HG02938 (cell line): Measurements from ENCODE around the gene ANXA11.
"Not testable (repeated sequence)": the region's sequence is repeated elsewhere in the genome, so short reads cannot be mapped to it uniquely, and the experiment has no call there.

ENCODE experiments used
- ATAC-seq: cut with Tn5 transposase; IDR thresholded peaks from one replicate; pipeline ENCODE4 v1.9.1; 2021; ENCODE audit warnings: mild to moderate bottlenecking, moderate library complexity; ENCODE audit not compliant: unreplicated experiment

The ANXA11 gene

DNA sequence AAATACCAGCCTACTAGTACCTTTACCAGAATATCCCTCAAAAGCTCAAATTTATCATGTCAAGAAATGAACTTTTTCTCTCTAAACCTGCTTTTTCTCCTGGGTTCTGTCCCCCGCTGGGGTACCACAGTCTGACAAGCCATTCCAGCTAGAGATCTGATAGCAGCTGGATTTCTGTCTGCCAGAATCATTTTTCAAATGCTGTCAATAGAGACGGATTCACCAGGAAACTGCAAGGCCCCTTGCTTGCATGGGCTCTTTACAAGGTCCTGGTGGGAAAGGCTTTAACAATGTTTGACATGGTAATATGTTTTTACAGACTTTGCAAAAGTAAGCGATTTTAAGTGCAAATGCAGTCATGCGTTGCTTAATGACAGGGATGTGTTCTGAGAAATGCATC lies 4.9 kb upstream of the ANXA11 start:
- no peak for ATAC-seq

DNA sequence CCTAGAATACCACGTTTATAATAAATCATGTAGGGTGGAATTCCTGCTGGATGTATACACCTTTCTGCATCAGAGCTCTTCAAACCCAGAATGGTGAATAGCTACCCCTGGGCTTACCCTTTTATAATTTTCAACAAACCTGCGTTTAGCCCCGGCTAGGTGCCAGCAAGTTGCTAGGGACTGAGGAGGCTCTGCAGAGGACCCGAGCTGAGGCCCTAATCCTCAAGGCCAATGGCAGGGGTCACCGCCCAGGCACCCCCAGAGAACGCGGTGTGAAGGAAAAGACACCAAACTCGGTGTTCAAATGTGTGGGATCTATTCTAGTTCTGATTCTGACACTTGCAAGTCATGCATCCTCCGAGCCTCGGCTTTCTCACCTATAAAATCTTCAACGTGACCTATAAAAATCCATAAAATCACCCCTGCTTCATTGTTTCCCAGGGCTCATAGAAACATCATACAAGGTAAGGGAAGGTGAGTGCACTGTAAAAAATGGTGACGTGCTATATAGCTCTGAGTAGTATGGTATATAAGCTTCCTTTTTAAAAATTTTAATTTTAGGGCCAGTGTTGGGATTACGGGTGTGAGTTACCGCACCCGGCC lies 2.5 kb upstream of the ANXA11 start:
- ATAC-seq = no peak

DNA sequence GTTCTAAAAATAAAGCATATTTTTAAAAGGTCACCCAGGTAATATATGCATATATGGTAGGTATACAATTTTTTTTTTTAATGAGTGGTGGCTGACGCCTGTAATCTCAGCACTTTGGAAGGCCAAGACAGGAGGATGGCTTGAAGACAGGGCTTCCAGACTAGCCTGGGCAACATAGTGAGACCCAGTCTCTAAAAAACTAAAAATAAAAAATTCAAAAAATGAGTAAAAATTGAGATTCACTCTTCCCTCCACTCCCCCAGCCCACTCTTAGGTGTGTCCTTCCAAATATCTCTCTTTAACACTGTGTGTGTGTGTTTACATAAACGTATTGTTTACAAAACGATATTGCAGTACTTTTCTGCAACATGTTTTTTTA lies 929 bp upstream of the ANXA11 start:
- ATAC-seq = no peak

DNA sequence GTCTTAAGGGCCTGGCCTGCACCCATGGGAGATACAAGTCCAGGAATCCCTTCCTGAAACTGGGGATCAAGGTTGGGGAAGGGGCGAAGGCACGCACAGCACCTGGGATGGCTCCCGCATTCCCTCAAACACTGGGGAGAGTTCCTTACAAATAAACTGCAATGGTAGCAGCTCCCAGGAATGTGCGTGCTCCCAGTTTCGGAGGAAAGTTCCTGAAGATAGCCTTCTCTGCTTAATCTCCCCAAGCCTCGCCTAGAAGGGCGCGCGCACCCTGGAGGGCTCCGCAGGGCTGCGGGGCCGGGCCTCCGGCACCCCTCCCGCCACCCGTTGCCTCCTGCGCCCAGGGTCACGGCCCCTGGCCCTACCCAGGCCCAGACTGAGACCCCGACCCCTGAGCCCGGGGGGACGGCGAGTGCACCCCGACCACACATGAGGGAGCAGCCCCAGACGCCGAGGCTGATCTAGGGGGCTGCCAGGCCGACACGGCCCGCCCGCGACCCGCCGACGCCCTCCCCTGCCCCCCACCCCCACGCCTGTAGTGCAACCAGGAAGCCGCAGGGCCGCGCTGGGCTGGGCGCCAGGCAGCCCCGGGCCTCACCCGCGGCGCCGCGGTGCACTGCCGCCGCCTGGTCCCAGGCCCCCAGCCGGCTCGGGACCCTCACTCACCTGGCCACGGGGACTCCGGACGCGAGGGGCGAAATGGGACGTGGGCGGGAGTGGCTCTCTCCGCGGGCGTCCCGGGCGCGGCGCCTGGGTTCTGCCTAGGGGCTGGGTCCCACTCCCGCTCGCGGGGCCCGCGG lies 460 bp downstream of the ANXA11 start:
- ATAC-seq = peak; percentile 46

DNA sequence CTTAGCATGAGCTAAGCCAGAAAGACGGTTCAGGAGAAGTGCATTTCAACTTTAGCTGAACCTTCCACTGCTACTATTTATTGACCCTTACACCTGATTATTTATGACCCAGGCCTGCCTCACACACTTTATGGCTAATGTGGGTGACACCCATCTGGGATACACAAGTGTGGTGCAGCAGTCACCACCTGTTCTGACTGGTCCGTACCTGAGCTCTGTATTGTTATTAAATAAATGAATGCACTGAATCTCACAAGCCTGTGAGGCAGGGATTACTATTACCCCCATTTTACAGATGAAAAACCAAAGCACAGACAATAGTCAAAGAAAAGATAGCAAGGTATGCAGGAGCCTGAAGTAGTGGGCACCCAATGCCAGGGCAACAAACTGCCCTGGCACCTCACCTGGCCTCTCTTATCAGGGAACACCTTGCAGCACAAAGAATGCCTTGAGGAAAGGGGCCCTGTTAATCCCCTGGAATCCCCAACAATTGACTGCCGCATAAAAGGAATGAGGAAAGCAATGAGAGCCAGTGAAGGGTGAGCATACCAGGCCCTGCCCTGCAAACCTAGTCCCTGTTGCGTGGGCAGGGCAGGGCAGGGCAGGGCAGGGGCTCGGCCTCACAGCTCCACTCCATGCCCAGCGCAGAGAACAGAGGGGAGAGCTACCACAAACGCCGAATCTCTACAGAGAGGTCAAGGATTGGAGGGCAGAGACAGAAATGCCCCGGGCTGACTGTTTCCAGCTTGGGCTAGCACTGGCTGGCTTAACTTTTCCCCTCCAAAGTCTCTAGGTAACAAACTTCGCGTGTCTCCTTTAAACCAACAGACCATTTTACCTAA lies 1.3 kb downstream of the ANXA11 start:
- ATAC-seq = no peak

DNA sequence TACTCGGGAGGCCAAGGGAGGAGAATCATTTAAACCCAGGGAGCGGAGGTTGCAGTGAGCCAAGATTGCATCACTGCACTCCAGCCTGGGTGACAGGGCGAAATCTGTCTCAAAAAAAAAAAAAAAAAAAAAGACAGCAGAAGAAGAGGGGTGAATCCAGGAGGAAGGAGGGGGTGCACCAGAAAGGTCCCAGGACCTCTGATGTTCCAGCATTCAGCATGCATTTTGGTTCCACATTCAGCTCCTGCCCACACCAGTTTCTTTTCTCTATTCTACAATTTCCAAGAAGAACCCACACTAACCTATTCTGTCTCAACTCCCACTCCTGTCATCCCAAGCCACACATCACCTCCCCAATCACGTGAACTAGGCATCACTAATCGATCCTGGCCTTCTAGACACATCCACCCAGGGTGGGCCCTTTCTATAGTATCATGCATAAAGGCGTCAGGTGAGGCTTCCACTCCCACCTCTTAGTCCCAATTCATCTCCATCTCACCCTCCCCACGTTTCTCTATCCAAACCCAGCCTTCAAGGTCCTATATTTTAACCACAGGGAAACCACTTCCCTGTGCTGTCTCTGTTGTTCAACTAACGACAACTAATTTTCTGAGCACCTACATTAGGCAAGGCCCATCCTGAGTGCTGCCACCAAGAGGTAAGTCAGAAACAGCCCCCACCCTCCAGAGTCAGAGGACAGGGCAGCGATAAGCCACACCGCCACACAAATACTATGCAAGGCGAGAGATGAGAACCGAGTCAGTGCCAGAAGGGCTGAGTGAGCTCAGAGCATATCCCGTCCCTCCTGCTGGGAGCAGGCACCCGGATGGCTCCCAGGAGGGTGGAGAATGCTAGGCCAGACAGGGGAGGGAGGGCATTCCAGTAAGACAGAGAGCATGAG lies 2.2 kb downstream of the ANXA11 start:
- peak; percentile 43 for ATAC-seq

DNA sequence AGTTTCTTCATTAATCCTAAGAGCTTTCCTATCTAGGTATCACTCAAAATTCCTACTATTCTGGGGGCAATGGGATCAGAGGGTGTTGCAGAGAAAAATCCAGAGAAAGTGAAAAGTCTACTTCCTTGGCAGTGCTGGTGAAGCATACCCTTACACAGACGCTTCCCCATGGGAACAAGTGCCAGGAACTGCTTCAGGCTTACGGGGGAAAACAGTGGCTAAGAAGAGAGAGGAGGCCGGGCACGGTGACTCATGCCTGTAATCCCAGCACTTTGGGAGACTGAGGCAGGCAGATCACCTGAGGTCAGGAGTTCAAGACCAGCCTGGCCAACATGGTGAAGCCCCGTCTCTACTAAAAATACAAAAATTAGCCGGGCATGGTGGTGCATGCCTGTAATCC lies 2.8 kb downstream of the ANXA11 start:
- not testable (repeated sequence) for ATAC-seq

DNA sequence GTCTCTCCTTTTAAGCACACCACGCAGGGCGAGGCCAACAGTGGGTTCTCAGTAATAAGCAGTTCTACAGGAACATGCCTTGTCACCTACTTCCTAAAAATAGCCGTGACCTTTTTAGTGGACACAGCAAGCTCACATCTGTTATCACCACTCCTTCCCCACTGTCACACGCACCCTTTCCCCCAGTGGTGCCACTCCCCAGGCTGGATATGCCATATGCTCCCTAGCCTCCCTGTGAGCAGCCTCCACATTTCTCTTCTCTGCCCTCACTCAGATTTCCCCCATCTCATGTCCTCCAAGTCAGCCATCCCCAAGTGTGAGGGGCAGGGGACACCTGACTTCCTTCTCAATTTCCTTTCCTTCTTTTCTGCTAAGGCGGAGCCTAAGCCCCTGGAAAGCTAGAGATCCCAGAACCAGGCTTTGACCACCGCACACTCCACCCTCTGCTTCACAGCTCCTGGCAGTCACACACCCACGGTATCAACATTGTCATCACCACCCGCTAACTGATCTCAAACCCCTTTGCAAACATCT lies 3.7 kb downstream of the ANXA11 start:
- ATAC-seq = no peak

DNA sequence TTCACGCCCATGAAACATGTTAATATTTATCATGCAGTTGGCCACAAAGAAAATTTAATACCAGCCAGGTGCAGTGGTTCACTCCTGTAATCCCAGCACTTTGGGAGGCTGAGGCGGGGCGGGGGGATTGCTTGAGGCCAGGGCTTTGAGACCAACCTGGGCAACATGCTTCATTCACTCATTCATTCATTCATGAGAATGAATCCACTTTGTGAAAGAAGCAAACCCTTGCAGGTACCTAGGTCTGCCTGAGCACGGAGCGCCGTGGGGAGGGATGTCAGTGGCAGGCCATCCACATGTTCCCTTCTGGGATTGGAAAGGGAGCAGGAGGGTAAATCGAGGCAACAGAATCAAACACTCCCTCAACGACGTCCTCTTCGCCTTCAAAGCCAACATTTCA lies 4.7 kb downstream of the ANXA11 start:
- no peak for ATAC-seq

DNA sequence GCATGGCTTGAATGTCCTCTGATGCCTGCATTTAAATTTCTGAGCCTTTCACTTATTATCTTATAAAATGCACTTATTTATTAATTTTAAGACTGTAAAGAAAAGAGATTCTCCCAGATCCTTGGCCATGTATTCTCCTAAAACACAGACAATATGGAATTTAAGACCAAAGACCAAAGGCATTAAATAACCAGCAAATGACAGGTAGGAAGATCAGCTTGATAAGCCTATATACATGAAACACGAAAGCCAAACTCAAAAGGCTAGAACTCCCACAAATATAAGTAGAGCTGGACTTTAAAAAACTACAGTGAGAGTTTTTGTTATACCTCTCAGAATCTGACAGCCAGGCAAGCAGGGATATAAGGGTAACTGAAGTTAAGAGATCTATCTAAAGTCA lies 5.1 kb downstream of the ANXA11 start:
- ATAC-seq = no peak

DNA sequence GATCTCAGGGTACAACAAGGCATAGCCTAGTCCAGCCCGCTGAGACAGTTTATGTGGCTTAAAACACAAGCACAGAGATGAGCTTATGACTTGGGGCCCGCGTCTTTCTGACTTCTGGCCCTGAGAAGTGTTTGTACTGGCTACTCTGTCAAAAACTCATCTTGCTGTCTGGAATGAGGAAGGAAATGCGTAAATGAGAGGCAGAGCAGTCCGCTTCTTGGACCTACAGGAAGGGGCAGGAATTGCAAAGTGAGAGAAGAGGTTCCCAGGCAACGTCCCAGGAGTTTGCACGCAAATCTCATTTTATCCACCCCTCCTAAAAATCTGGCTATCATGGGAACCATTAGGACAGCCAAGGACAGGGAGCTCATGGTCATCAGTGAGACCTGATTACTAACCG lies 5.5 kb downstream of the ANXA11 start:
- no peak for ATAC-seq

DNA sequence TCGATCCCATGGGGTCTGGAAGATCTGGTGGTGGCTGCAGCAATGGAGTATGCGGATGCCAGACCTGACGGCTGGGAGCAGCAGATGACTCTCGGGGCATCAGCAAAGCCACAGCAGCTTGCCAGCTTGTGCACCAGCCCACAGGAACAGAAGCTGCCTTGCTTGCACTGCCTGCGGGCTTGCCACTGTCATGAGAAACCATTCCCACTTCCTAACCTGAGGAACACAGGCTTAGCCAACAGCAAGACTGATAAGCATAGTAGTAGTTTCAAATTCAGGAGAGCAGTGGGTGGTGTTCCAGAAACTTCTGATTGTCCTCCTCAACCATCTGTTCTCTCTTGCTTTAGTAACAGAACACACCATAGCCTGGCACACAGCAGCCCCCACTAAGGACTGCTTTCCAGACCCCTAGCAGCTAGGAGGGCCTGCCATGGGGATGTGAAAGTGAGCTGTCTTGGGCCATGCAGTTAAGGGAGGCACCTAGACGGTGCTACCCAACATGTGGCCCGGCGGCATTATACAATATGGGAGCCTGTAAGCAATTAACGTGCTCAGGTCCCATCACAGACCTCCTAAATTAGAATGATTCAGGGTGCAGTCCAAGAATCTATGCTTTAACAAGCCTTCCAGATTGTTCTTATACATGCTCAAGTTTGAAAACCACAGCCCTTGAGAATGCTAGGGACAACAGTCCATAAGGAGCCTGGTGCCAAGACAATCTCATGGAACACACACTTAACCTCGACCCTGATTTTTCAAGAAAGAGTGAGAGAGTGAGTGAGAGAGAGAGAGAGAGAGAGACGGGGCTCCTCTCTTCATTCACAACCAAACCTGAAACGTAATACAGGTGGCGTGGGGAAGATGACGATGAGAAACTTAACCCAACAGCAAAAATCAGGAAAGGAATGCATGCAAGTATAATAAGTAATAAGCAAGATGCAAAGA lies 7.1 kb downstream of the ANXA11 start:
- no peak for ATAC-seq

DNA sequence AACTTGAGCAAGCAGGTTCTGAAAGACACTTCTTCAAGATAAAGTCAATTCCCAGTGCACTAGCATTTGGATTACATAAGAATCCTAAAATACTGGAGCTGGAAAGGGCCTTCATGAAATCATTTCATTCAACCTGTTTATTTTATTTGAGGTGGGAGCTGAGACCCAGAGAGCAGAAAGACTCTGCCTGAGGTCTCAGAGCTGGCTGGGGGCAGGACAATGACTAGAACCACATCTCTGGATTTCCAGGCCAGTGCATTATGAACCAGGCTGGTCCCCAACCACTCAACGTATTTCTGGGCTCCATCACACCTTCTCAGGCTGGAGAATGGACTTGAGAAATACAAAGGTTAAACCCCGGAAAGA lies 8.4 kb downstream of the ANXA11 start:
- ATAC-seq = peak; percentile 19

DNA sequence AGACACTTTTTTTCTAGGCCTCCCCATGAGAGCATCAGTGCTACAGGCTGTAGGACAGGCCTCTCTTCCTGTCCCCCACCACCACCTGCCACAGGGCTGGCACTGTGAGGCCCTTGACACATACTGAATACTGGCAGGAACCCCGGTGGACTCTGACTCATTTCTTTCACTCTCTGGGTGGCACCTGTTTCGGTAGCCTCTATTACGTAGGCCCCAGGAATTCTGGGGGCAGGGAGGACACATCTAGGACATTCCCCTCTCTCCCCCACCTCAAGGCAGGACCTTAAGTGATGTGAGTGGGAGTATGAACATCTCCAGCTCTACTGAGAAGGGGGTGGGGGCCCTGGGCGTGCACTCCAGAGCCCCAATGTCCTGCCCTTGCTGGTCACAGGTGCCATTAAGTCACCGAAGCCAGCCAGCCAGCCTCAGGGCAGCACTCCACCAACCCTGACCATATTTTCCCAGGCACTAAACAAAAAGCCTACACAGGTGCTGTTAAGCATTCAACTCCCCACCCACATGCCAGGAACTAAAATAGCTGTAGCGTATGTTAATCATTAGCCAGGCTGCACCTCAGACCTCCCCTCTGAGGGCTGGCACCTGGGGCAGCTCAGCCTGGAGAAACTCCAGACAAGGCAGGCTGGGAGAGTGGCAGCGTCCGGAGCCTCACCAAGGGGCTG lies 8.9 kb downstream of the ANXA11 start:
- ATAC-seq = peak; percentile 79

DNA sequence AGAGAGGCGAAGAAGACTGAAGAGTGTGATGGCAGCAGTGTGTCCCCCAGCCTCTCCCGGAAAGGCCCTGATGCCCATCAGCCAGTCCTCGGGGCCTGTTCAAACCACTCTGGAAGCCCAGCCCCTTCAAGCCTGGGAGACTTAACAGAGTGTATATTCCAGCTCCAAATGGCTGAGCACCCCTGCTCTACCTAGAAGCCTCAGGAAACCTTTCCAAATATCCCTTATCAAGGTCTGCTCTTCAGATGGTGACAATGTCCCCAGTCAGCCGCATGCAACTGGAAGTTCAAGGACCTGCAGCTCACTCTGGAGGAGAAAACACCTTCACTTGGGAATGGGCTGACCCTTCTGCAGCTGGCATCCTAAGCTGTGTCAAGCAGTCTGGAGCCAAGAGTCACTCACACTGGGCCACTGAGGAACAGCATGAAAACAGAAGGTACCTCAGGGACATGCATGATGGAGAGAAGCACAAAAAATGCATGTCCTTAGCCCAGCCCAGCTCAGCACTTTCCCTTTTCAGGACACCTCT lies 10.2 kb downstream of the ANXA11 start:
- ATAC-seq = no peak

DNA sequence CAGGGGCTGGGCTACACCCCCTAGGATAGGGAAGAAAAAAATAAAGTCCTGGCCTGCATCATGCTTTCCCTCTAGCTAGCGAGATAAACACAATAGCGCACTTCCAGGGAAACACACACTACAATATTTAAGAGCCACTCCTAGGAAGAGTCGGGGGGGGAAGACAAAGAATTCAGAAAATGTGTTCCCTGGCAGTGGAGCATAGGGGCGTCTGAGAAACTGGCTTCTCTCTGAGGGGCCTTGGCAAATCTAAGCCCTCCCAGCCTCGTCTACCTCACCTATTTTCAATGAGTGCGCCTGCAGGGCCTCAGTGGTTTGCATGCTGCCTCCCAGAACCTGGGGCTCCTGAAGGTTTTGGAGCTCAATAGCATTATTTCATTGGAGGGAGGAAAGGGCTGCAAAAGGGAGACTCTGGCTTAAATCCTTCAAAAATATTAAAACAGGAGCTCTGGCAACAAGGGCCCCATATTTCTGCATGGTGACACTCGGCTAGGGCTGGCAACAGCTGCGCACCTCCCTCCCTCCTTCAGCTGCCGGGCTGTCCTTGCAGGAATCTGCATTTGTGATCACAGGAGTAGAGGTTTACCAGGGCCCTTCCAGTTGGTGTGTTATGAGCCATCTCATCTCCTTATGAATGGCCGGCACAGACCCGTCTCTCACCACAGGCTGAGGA lies 10.8 kb downstream of the ANXA11 start:
- ATAC-seq = no peak

DNA sequence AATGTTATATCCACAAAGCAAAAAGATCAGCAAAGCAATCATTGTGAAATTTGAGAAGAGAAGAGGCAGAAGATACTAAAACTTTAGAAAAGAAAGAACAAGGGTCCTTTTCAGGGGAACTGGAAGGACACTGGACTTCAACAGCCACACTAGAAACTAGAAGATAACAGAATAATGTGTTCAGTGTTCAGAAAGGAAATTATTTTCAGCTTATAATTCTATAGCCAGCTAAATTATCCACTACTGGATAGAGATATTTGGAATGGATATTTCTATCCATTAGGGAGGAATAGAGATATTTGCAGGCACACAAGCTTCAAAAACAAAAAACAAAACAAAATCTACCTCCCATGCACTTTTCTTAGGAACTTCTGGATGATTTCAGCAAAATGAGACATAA lies 12.8 kb downstream of the ANXA11 start:
- ATAC-seq = no peak

DNA sequence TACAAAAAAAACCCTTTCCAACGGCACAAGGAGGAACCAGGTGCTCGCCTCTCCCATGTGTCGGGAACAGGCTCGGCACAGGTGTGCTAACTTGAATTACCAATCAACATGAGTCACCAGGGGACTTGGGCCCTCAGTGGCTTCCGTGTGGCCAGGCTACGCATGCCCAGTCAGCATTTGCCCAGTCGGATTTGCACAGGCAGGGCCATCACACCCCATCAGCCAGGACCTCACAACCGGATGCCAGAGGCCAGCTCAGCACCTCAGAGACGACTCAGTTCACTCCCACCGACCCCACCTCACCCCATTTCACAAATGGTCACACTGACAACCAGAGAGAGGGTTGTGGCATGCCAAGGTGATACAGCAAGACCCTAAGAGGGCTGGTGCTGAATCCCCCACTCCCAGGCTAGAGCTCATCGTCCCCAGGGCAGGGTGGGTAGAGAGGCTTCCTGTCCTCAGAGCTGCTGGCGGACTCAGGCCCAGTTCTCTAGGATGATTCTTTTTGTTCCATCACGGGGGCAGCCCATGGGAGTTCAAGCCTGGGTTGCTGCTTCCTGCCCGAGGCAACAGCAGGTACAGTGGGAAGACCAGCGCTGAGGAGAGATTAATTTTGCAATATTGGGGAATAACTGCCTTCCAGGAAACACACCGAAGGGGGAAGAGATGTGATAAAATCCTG lies 13.6 kb downstream of the ANXA11 start:
- ATAC-seq = no peak
